Mesenchymal stem cell (in vitro differentiated cells and primary cell): Measurements from ENCODE around the gene MFSD8.
"Not testable (repeated sequence)": the region's sequence is repeated elsewhere in the genome, so short reads cannot be mapped to it uniquely, and the experiment has no call there.

Source experiments
- DNase-seq: peaks from one replicate; pipeline ENCODE4 v3.0.0-alpha.2; 2013
- H2AFZ ChIP-seq: one replicate; pipeline ENCODE4 v1.6.1; 2013; ENCODE audit warnings: low read depth, mild to moderate bottlenecking, control low read depth, inconsistent platforms, low read length, moderate library complexity
- H2AK5ac ChIP-seq: 2 replicates; pipeline ENCODE4 v1.6.1; 2013; ENCODE audit warnings: low read length, moderate library complexity, mild to moderate bottlenecking, inconsistent platforms; ENCODE audit not compliant: severe bottlenecking
- H2BK120ac ChIP-seq: one replicate; pipeline ENCODE4 v1.6.1; 2013; ENCODE audit warnings: low read depth, mild to moderate bottlenecking, inconsistent platforms, low read length, moderate library complexity
- H2BK12ac ChIP-seq, 2 experiments: one replicate each; pipeline ENCODE4 v1.6.1; 2013; ENCODE audit warnings: inconsistent platforms in 2 of 2, low read length in 2 of 2, mild to moderate bottlenecking in 2 of 2, moderate library complexity in 2 of 2, control low read depth in 1 of 2
- H2BK15ac ChIP-seq: one replicate; pipeline ENCODE4 v1.6.1; 2013; ENCODE audit warnings: mild to moderate bottlenecking, low read depth, inconsistent platforms; ENCODE audit not compliant: poor library complexity, severe bottlenecking
- H2BK5ac ChIP-seq: 2 replicates; pipeline ENCODE4 v1.6.1; 2013; ENCODE audit warnings: low read depth, mild to moderate bottlenecking, low read length, control low read depth, inconsistent platforms; ENCODE audit not compliant: poor library complexity, severe bottlenecking
- H3K14ac ChIP-seq, 2 experiments: one replicate each; pipeline ENCODE4 v1.6.1; 2013; ENCODE audit warnings: inconsistent platforms in 2 of 2, low read length in 2 of 2, control low read depth in 1 of 2, mild to moderate bottlenecking in 1 of 2, moderate library complexity in 1 of 2
- H3K18ac ChIP-seq, 2 experiments: one replicate each; pipeline ENCODE4 v1.6.1; 2013; ENCODE audit warnings: inconsistent platforms in 2 of 2, low read length in 2 of 2, control low read depth in 1 of 2, low read depth in 1 of 2, mild to moderate bottlenecking in 1 of 2
- H3K23ac ChIP-seq, 2 experiments: one replicate each; pipeline ENCODE4 v1.6.1; 2013; ENCODE audit warnings: inconsistent platforms in 2 of 2, low read length in 2 of 2, mild to moderate bottlenecking in 2 of 2, moderate library complexity in 2 of 2, control low read depth in 1 of 2
- H3K27ac ChIP-seq: 2 replicates; pipeline ENCODE4 v1.5.1; 2013; ENCODE audit warnings: mild to moderate bottlenecking, moderate library complexity, low read length, control low read depth, inconsistent platforms; ENCODE audit not compliant: poor library complexity, severe bottlenecking
- H3K27me3 ChIP-seq, 2 experiments: 2 replicates each; pipeline versions ENCODE4 v1.6.1 to v1.7.0; 2013; ENCODE audit warnings: low read length in 2 of 2, mild to moderate bottlenecking in 2 of 2, moderate library complexity in 2 of 2, control low read depth in 1 of 2, inconsistent platforms in 1 of 2; ENCODE audit not compliant: control insufficient read depth in 1 of 2, insufficient read depth in 1 of 2
- H3K36me3 ChIP-seq, 2 experiments: 2 replicates each; pipeline versions ENCODE4 v1.6.1 to v1.7.0; 2013; ENCODE audit warnings: low read length in 2 of 2, control low read depth in 1 of 2, inconsistent platforms in 1 of 2, low read depth in 1 of 2, mild to moderate bottlenecking in 1 of 2; ENCODE audit not compliant: insufficient read depth in 2 of 2, control insufficient read depth in 1 of 2
- H3K4ac ChIP-seq, 2 experiments: one replicate each; pipeline ENCODE4 v1.6.1; 2013; ENCODE audit warnings: inconsistent platforms in 2 of 2, low read length in 2 of 2, mild to moderate bottlenecking in 2 of 2, moderate library complexity in 2 of 2, control low read depth in 1 of 2, low read depth in 1 of 2
- H3K4me1 ChIP-seq: 2 replicates; pipeline ENCODE4 v1.6.1; 2013; ENCODE audit warnings: low read depth, low read length, control low read depth; ENCODE audit not compliant: control insufficient read depth, insufficient read depth
- H3K4me2 ChIP-seq: 2 replicates; pipeline ENCODE4 v1.6.1; 2013; ENCODE audit warnings: low read length, mild to moderate bottlenecking, inconsistent platforms; ENCODE audit not compliant: poor library complexity, severe bottlenecking
- H3K4me3 ChIP-seq, 2 experiments: 2 replicates each; pipeline versions ENCODE4 v1.5.1 to v1.7.0; 2013; ENCODE audit warnings: low read length in 2 of 2, mild to moderate bottlenecking in 2 of 2, control low read depth in 1 of 2, low read depth in 1 of 2; ENCODE audit not compliant: insufficient read depth in 1 of 2
- H3K79me1 ChIP-seq: replicated peaks from 2 replicates; pipeline ENCODE4 v1.6.1; 2013; ENCODE audit warnings: mild to moderate bottlenecking, control low read depth, low read length, inconsistent platforms; ENCODE audit not compliant: poor library complexity, severe bottlenecking
- H3K9ac ChIP-seq: 2 replicates; pipeline ENCODE4 v1.7.0; 2013; ENCODE audit warnings: mild to moderate bottlenecking, low read length, moderate library complexity
- H3K9me3 ChIP-seq: 2 replicates; pipeline ENCODE4 v1.7.0; 2013; ENCODE audit warnings: mild to moderate bottlenecking, low read length; ENCODE audit not compliant: control insufficient read depth
- H4K8ac ChIP-seq: one replicate; pipeline ENCODE4 v1.6.1; 2013; ENCODE audit warnings: inconsistent platforms, mild to moderate bottlenecking, low read length, moderate library complexity
- H4K91ac ChIP-seq: one replicate; pipeline ENCODE4 v1.6.1; 2013; ENCODE audit warnings: mild to moderate bottlenecking, low read length, inconsistent platforms
- WGBS: methylation state at CpG from one replicate; pipeline ENCODE4 v1.1.7; 2013; ENCODE audit warnings: mixed read lengths; 5-methylcytosine and 5-hydroxymethylcytosine counted together

MFSD8 gene

DNA sequence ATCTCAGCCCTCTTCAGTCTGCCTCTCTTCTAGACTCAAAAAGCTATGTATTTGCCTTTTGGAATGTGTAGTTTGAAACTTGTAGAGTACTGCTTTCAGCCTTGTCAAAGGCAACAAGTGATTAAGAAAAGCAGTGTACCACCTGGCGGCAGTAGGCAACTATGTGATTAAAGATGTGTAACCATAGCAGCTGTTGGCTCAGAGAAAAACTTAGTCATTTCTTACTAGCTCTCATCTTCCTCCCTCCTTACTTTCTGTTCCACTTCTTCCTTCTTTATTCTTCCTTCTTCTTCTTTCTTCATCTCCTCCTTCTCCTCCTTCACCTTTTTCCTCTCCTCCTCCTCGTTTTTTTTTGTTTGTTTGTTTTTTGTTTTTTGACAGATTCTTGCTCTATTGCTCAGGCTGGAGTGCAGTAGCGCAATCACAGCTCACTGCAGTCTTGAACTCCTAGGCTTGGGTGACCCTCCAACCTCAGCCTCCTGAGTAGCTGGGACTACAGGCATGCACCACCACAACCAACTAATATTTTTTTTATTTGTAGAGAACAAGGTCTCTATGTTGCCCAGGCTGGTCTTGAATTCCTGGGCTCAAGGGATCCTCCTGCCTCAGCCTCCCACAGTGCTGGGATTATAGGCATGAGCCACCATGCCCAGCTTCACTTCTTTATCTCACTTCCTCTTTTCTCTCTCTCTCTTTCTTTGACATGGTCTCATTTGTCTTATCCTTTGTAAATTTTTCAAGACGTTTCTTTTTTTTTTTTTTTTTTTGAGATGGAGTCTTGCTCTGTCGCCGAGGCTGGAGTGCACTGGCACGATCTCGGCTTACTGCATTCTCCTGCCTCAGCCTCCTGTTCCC, 32.8 kb upstream of the MFSD8 start:
- no peak overlapping the region for H2AK5ac ChIP-seq
- H3K14ac ChIP-seq = no peak overlapping the region
- peaks cover 12% of the 10 kb centered on the region for H3K79me1 ChIP-seq
- H2BK120ac ChIP-seq = no peak overlapping the region
- H2BK12ac ChIP-seq = no peak overlapping the region
- peaks cover 0 to 7% of the 10 kb centered on the region in 2 experiments for H3K36me3 ChIP-seq
- no peak overlapping the region for H3K4ac ChIP-seq
- no peak overlapping the region for H4K91ac ChIP-seq
- no peak overlapping the region for H3K23ac ChIP-seq
- WGBS = 100% methylated on average over 1 of the region's 8 CpGs
- no peaks in the 10 kb centered on the region for H3K27me3 ChIP-seq
- H3K4me3 ChIP-seq = no peak overlapping the region
- no peak overlapping the region for H3K9ac ChIP-seq
- peaks cover 13% of the 10 kb centered on the region for H3K9me3 ChIP-seq
- no peaks in the 10 kb centered on the region for H3K4me1 ChIP-seq
- no peak overlapping the region for H3K27ac ChIP-seq
- H2BK15ac ChIP-seq = no peak overlapping the region
- no peak overlapping the region for H3K4me2 ChIP-seq
- peak; percentile 46 for DNase-seq
- H4K8ac ChIP-seq = no peak overlapping the region
- no peak overlapping the region for H2BK5ac ChIP-seq
- no peak overlapping the region for H3K18ac ChIP-seq
- H2AFZ ChIP-seq = no peak overlapping the region

DNA sequence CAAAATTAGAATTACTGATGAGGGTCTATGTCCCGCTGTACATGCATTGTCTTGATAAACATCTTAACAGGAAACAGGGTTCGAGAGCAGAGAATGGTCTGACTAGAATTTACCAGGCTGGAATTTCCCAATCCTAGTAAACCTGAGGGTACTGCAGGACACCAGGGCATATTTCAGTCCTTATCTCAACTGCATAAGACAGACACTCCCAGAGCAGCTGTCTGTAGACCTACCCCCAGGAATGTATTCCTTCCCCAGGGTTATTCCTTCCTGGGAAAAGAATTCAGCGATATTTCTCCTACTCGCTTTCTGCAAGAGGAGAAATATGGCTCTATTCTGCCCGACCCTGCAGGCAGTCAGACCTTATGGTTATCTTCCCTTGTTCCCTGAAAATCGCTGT, 31.5 kb upstream of the MFSD8 start:
- 94% methylated on average over 6 of the region's 6 CpGs for WGBS
- peaks cover 13% of the 10 kb centered on the region for H3K9me3 ChIP-seq
- not testable (repeated sequence) for H2BK5ac ChIP-seq, H3K27me3 ChIP-seq, H3K4me3 ChIP-seq, H2BK120ac ChIP-seq, H3K18ac ChIP-seq, H4K8ac ChIP-seq, H3K4ac ChIP-seq, H2AFZ ChIP-seq, H4K91ac ChIP-seq, H3K4me1 ChIP-seq, H3K23ac ChIP-seq, H3K79me1 ChIP-seq, H3K14ac ChIP-seq, H3K27ac ChIP-seq, H2BK15ac ChIP-seq, H2BK12ac ChIP-seq, H2AK5ac ChIP-seq, H3K36me3 ChIP-seq, H3K4me2 ChIP-seq, H3K9ac ChIP-seq, DNase-seq

- H3K4me1 ChIP-seq = peaks cover 1% of the 10 kb centered on the region
- H4K8ac ChIP-seq = no peak overlapping the region
- H2BK15ac ChIP-seq = no peak overlapping the region
- no peak overlapping the region for H2AK5ac ChIP-seq
- H3K27ac ChIP-seq = no peak overlapping the region
- H3K9me3 ChIP-seq = peaks cover 13% of the 10 kb centered on the region
- H3K27me3 ChIP-seq = no peaks in the 10 kb centered on the region
- no peak overlapping the region for H4K91ac ChIP-seq
- H3K4me2 ChIP-seq = no peak overlapping the region
- H2BK12ac ChIP-seq = no peak overlapping the region
- H2BK5ac ChIP-seq = no peak overlapping the region
- H3K23ac ChIP-seq = no peak overlapping the region
- no peak overlapping the region for H3K4me3 ChIP-seq
- no peak overlapping the region for H3K4ac ChIP-seq
- no peak overlapping the region for H3K18ac ChIP-seq
- DNase-seq = peak; percentile 62
- H3K9ac ChIP-seq = no peak overlapping the region
- H3K36me3 ChIP-seq = peaks cover 0 to 7% of the 10 kb centered on the region in 2 experiments
- peaks cover 6% of the 10 kb centered on the region for H3K79me1 ChIP-seq
- 67% methylated on average over 1 of the region's 1 CpG for WGBS
- H2AFZ ChIP-seq = no peak overlapping the region
- H3K14ac ChIP-seq = no peak overlapping the region
- no peak overlapping the region for H2BK120ac ChIP-seq
These were observed 30.8 kb upstream of the MFSD8 start for GRCh38 chr4:127995776-127996175.

- H2BK15ac ChIP-seq = no peak overlapping the region
- WGBS = no CpG with 5 or more reads among the region's 2 CpGs
- peaks cover 0 to 15% of the 10 kb centered on the region in 2 experiments for H3K36me3 ChIP-seq
These were observed 28.2 kb upstream of the MFSD8 start for GRCh38 chr4:127993151-127993550.

More at GRCh38 chr4:127993151-127993550, 28.2 kb upstream of the MFSD8 start:
- Histone ChIP-seq H3K79me1 (peaks cover 2% of the 10 kb centered on the region), H3K27ac (no peak overlapping the region), H3K4me1 (peaks cover 2% of the 10 kb centered on the region), H2AFZ (no peak overlapping the region), H4K91ac (no peak overlapping the region), H3K9me3 (peaks cover 7% of the 10 kb centered on the region), H3K27me3 (no peaks in the 10 kb centered on the region), H2BK12ac (no peak overlapping the region), H3K4me3 (no peak overlapping the region), H2BK5ac (no peak overlapping the region), H3K23ac (no peak overlapping the region), H3K14ac (no peak overlapping the region), H2AK5ac (no peak overlapping the region), H3K9ac (no peak overlapping the region), H3K4ac (no peak overlapping the region), H2BK120ac (no peak overlapping the region), H4K8ac (no peak overlapping the region), H3K4me2 (no peak overlapping the region), H3K18ac (no peak overlapping the region)
- DNase-seq = no peak
